HG03460 (cell line): Measurements from ENCODE around the gene GTPBP3.
A peak's percentile ranks its signal among the peaks of the same experiment; 100 is the strongest.

ENCODE experiments used
- ATAC-seq: cut with Tn5 transposase; IDR thresholded peaks from one replicate; pipeline ENCODE4 v1.9.1; 2021; ENCODE audit not compliant: unreplicated experiment

GTPBP3 gene

DNA sequence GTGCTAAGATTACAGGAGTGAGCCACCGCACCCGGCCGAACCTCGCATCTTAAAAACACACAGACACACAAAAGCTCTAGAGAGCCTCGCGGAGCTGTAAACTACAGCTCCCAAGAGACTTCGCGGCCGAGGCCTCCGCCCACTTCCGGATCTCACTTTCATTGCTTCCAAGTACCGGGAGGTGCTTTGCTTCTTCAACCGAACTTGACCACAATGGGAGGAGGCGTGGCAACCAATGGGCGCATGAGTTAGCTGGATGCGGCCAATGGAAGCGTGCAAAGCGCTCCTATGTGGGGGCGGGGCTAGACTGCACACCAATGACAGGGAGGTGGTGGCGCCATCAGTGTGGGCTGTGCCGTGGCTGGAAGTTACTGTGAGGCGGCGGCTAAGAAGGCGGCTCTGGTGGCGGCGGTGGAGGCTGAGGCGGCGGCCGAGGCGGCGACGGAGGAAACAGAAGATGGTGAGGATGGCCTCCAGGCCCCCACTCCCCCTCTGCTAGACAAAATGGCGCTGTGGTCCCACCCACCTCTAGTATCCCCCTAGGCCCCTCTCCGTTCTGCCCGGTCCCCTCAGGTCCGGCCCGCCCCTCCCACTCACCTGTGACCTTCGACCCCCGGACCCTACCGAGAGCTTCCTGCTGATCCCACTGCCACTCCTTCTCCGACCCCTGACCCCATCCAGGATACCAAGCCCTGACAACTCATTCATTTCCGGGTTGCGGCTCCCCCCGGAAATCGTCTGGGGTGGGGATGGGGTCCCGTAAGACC, 28.0 kb upstream of the GTPBP3 start, which contains the start of gene DDA1:
TSS of gene DDA1 (plus strand) at position 366 of the 767 bp plus-strand sequence. CDS start at position 458, 92 bp downstream.
- ATAC-seq = peak; percentile 59

- no peak for ATAC-seq
Measured at GRCh38 chr19:17309965-17310461, 27.3 kb upstream of the GTPBP3 start.

DNA sequence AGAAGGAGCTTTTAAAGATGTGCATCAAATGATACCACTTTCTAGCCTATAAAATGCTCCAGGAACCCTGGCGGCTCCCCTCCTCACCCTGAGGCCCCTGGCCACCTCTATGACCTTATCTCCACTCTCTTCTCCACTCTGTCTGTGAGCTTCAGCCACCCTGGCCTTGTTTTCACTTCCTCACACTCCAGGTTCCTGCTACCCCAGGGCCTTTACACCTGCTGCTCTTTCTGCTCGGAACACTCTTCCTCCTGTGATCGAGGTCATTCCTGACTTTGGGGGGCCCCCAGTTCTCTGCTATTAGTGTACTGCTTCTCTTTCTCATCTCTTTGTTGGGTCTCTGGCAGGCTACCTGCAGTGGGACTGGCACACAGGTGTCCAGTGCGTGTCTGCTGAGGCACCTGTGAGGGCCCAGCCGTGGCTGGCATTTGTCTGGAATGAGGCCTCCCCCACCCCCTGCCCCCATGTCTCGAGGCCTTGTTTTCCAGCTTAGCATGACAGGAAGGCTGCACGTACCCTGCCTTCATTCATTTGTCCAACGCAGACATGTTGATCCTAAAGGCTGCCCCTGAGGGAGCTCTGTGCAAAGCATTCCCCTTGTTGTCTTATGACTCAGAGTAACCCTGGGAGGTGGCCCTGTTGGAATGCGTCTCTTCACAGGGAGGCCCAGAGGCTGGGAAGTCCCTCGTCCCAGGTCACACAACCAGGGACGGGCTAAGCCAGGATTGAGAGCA, 25.7 kb upstream of the GTPBP3 start:
- ATAC-seq = no peak

DNA sequence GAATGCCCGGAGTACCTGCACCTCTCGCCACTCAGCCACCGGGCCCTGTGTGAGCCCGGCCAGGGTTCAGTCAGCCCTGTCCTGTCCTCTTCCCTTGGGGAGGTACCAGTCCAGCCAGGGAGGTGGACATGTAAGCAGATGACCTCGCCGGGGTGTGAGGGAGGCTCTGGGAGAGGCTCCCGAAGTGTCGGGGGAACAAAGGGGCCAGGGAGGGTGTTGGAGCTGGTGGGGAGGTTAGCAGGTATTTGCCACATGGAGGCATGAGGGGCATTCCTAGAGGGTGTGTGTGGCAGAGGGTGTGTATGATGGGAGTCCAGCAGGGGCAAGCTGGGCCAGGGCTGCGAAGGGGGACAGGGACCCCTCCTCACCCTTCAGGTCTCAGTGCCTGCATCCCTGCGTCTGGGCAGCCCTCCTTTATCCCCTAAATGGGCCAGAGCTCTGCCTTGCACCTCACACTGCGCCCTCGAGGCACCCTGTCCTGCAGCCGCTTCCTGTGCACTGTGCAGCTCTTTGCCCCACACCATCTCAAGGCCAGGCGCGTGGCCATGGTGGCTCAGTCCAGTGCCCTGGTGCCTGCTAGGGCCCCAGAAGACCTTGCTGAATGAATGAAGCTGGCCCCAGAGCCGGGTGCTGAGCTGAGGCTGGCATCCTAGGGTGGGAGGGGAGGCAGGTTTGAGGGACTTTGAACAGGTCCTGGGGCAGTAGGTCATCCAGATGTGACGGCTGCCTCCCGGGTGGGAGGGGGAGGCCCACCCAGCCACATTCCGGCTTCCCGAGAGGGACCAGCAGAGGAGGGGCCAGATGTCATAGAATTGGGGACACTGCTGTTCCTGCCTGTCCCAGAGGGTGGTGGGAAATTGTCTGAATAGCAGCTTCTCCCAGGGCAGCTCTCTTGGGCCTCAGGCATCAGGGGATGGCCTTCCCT, 24.9 kb upstream of the GTPBP3 start:
- no peak for ATAC-seq

GRCh38 chr19:17314007-17314593, 23.3 kb upstream of the GTPBP3 start:
- ATAC-seq = no peak

DNA sequence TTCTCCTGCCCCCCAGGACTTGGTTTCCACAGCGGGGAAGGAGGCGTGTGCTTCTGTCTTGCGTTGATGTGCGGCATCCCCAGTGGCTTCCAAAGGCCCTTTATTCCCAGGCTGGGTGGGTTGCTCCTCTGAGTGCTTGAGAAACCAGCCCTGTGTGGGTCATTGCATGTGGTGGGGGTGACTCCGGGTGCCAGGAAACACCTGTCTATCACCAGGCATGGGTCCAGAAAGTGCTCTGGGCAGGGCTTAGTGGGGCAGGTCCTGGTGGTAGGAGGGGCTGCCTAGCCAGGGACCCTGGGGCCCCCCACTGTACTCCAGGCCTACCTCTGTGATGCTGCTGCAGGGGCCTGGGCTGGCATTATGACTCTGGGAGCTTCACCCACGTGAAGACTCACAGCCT, 18.4 kb upstream of the GTPBP3 start:
- ATAC-seq = no peak

DNA sequence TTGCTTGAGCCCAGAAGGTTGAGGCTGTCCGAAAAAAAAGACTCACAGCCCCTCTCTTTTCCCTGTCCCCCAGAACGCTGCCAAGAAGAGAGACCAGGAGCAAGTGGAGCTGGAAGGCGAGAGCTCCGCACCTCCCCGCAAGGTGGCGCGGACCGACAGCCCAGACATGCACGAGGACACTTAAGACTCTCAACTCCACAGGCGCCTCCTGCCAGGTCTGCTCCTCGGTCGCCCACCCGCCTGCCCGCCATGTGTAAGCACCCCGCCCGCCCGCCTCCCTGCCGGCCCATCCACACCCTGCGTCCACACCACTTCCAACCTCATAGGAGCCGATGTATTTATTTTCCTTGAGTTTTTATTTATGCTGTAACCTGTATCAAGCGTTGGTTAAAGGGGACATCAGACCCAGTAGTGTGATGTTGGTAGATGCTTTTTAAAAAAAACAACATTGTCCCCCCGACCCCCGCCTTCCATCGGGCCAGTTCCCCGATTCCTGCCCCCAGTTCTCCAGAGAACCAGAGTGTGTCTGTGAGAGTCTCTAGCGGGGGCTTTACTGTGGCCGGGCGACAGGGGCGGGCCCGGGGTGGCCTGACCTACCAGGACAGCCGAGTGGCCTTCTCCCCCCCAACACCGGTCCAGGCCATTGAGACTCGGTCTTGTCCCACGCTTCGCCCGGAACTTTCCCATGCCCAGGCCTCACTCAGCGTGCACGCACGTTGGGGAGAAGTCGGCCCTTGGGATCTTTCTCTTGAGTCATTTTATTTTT, 17.7 kb upstream of the GTPBP3 start:
- ATAC-seq = no peak

- ATAC-seq = no peak
Measured at GRCh38 chr19:17320435-17320834, 16.9 kb upstream of the GTPBP3 start.

DNA sequence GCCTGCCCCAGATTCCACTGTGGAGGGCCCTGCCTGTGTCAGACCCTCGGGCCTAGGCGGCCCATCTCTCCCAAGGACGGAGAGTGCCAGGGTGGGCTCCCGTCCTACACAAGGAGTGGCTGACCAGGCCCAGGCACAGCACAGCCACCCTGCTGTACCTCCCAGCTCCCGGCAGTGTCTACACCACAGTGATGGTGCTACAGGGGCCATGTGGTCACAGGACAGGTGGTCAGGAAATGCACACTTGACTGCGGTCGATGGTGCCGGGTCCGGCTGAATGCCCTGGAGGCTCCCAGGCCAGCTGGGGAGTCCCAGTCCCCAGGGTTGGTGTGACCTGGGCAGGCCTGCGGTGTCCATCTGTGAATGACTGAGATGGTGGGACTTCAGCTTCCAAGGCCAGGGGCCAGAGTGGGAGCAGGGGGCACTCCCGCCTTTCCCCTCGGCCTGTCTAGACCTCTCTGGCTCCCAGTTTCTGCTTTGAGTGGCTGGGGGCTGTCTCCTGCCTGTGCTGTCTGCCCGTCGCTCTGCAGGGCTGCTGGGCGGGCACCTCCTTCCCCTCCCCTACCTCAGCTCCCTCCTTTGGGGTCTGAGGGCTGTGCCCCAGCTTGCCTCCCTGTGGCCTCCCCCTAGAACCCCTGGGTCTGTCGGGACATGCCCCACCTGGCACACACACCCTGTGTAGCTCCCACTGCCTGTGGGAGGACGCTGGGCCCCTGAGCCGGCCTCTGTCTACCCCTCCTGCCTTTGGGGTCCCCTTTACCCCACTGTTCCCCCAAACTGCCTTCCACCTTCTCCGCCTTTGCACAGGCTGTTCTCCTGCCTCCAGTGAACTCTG, 15.5 kb upstream of the GTPBP3 start:
- ATAC-seq = no peak

GRCh38 chr19:17322854-17323253, 14.5 kb upstream of the GTPBP3 start:
- ATAC-seq = no peak

GRCh38 chr19:17323300-17323963, 13.9 kb upstream of the GTPBP3 start:
- ATAC-seq = no peak

- no peak for ATAC-seq
Measured at GRCh38 chr19:17323964-17324332, 13.4 kb upstream of the GTPBP3 start.

DNA sequence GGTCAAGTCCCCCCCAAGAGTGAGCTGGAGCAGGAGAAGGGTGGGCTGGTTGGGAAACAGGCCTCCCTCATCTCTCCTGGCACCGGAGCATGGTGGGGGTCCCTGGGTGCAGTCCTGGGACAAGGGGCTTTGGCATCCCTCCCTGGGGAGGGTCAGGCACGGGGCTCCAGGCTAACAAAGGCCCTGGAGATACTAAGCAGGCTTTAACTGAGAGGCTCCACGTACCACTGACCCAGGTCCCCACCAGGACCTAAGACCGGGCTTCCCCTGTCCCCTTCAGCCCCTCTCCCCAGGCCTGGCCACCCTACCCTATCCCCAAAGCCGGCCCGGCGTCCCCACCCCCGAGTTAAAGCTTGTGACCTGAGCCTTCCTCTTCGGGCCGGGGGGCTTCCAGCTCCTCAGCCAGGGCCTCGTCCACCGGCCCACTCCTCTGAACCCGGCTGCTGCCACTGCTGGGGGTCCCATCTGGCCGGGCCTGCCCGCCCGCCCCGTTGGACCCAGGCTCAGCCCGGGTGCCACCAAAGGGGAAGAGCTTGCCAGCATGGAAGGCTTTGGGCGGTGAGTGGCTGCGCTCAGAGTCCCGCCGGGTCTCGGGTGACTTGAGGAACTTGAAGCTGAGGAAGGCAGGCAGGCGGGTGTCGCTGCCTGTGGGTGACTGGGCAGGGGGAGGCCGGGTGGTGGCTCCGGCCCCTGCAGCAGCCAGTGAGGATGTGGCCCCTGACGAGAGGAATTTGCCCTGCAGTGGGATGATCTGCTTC, 12.8 kb upstream of the GTPBP3 start:
- no peak for ATAC-seq

- ATAC-seq = no peak
Measured at GRCh38 chr19:17325133-17325532, 12.2 kb upstream of the GTPBP3 start.

DNA sequence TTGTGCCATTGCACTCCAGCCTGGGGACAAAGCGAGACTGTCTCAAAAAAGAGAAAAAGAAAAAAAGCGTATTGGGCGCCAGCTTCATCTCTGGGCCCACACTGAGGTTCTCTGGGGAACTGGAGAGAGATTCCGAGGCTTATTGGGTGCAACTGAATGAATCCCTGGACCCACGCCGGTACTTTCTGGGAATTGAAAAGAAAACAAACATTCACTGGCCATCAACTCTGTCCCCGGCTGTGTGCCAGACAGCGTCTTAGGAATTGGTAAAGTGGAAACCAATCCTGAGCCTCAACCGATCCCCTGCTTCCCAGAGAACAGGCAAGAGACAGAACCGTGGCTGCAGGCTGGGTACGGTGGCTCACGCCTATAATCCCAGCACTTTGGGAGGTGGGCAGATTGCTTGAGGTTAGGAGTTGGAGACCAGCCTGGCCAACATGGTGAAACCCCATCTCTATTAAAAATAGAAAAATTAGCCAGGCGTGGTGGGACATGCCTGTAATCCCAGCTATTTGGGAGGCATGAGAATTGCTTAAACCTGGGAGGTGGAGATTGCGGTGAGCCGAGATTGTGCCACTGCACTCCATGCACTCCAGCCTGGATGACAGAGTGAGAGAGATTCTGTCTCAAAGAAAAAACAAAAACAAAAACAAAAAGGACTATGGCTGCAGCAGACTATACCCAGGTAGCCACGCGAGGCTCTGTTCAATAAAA, 11.3 kb upstream of the GTPBP3 start:
- ATAC-seq = no peak

DNA sequence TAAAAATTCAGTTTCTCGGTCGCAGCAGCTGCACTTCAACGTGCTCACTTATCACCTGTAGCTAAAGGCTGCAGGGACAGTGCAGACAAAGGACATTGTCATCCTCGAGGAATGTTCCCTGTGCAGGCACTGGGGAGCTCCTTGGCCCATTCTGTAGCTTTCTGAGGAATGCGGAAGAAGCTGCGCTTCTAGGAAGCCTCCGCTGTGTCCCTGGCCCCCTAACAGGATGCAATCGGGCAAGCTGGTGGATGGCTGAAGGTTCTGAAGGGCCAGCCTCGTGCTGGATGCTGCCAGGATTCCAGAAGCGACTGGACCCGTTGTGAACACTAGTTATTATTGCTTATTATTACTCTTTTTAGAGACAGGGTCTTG, 10.8 kb upstream of the GTPBP3 start:
- no peak for ATAC-seq

DNA sequence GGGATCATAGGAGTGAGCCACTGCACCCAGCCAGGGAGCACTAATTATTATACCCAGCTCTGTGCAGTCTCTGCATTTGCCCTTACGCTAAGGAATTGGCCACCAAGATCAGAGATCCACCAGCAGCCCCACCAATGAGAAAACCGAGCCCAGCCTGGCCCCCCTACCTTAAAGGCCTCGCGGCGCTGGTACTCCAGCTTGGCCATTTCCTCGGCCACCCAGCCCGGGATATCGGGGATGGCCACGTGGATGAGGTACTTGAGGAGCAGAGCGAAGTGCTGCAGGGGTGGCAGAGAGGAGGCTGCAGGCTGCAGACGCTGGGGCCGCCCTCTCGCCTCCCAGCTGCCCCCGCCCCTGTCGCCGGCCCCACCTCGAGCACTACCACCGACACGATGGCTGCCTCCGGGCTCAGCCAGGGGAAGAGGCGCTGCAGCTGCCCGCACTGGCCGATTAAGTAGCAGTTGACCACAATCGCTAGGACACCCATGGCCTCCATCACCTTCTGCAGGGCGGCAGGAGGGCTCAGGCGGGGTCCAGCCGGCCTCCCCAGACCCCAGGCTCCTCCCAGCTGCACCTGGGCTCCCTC, 10.2 kb upstream of the GTPBP3 start:
- no peak for ATAC-seq
